Right lobe of liver (tissue), 4 donors: Measurements from ENCODE around the gene ZC2HC1C.

Source experiments
- CTCF ChIP-seq, 4 donors: fragments of 200-600 bp in 3 of 4; fragments of 450-650 bp in 1 of 4; IDR thresholded peaks; one replicate each; pipeline versions ENCODE4 v1.5.1 to v1.8.0; 2016 to 2022; ENCODE audit warnings: antibody characterized with exemption in 4 of 4, mild to moderate bottlenecking in 2 of 4
- POLR2A ChIP-seq: fragments of 450-650 bp; IDR thresholded peaks from one replicate; pipeline ENCODE4 v1.6.1; 2017; ENCODE audit warnings: antibody characterized with exemption, mild to moderate bottlenecking
- donor health status: DM: no; HTN: no; CAD: no.
- donor health status: DM: no; HTN: no; CAD: no.
- donor health status: DM: no; HTN: yes; CAD: no.

- TF ChIP-seq CTCF (IDR thresholded peaks at IDR 0.05) (peak; percentile 72 to 89 (median 77)), POLR2A (no peak)
These were observed 19.3 kb downstream of the ZC2HC1C start for GRCh38 chr14:75088566-75089373.
